Testis (tissue), 2 donors: ENCODE measurements around the gene FXYD5.

ENCODE experiments used
- CTCF ChIP-seq, 3 experiments: fragments of 450-650 bp in 2 of 3; fragments of 200-600 bp in 1 of 3; sonication (generic) in 1 of 3; IDR thresholded peaks; one replicate each; pipeline ENCODE4 v1.5.1; 2016 to 2019; ENCODE audit warnings: antibody characterized with exemption in 3 of 3, mild to moderate bottlenecking in 2 of 3, moderate library complexity in 1 of 3
- POLR2A ChIP-seq: fragments of 450-650 bp; IDR thresholded peaks from one replicate; pipeline ENCODE4 v1.6.1; 2017; ENCODE audit warnings: antibody characterized with exemption, mild to moderate bottlenecking, moderate library complexity

- TF ChIP-seq CTCF (IDR thresholded peaks at IDR 0.05): no peak
- TF ChIP-seq POLR2A: no peak
Observed at GRCh38 chr19:35143231-35143715, 11.3 kb upstream of the FXYD5 start, which contains the start of gene FXYD7.
